Left cardiac atrium (tissue), 4 donors: ENCODE data around the gene GPD2. TPM values are rescaled to one million over a fixed set of nuclear protein-coding genes. Genes with fewer than 3 reads are reported as not detected.
"Not testable (repeated sequence)": the region's sequence is repeated elsewhere in the genome, so short reads cannot be mapped to it uniquely, and the experiment has no call there.

Experiments
- ATAC-seq, 2 donors: fragments of 200-7000 bp; cut with Tn5 transposase; one replicate each; pipeline ENCODE4 v1.9.1; 2020; ENCODE audit warnings: mild to moderate bottlenecking in 2 of 2, moderate library complexity in 2 of 2
- DNase-seq: peaks from one replicate; pipeline ENCODE4 v3.0.0-alpha.2; 2020
- intact Hi-C, 2 donors: fragments of 100-400 bp; cut with DNase I; formaldehyde crosslinking; loops; one replicate each; pipeline versions ENCODE4 v1.14.1 to v1.15.1; 2022 to 2023
- total RNA-seq, 2 donors: library from RNA; stranded (reverse); fragmentation: NEBNext Ultra II Directional; extraction: Animal tissue kit (Norgen Biotek cat#: 25700); gene quantifications; one replicate each; pipeline ENCODE4 v1.2.1, GENCODE V29; 2021
- donor health status: DM: no; HTN: yes; CAD: no.
- donor health status: DM: no; HTN: yes; CAD: no; lungs with severe emphysema.
- donor health status: DM: yes; HTN: yes; CAD: no.
- donor health status: Dilated cardiomyopathy.

Gene GPD2
- total RNA-seq, 2 donors from 2014 or later, result 15.7 to 19.8 TPM

- DNase-seq, result no peak
- ATAC-seq, result no peak
- intact Hi-C loops, result no loop called here
Observed at GRCh38 chr2:156511122-156511521, 74.9 kb downstream of the GPD2 start.

- ATAC-seq (no peak), DNase-seq (no peak)
- intact Hi-C loops, result no loop called here
Observed at GRCh38 chr2:156511803-156512202, 75.6 kb downstream of the GPD2 start.

GRCh38 chr2:156512451-156512850 is 76.3 kb downstream of the GPD2 start:
- no peak for DNase-seq
- ATAC-seq, result no peak
- intact Hi-C loops, result no loop called here

- ATAC-seq, result no peak
- intact Hi-C loops, result no loop called here
- no peak for DNase-seq
Observed at GRCh38 chr2:156513219-156513618, 77.0 kb downstream of the GPD2 start.

- ATAC-seq, result peak; percentile 34 to 43
- intact Hi-C loops, result no loop called here
- no peak for DNase-seq
Observed at GRCh38 chr2:156517419-156517818, 81.2 kb downstream of the GPD2 start.

GRCh38 chr2:156518138-156518537 is 82.0 kb downstream of the GPD2 start:
- DNase-seq, result no peak
- intact Hi-C loops, result no loop called here
- ATAC-seq, result no peak

GRCh38 chr2:156522864-156523440 is 86.8 kb downstream of the GPD2 start:
- ATAC-seq, result no peak
- no peak for DNase-seq
- intact Hi-C loops, result no loop called here

- no peak for DNase-seq
- no peak for ATAC-seq
- intact Hi-C loops, result no loop called here
Observed at GRCh38 chr2:156526950-156527636, 90.9 kb downstream of the GPD2 start.

GRCh38 chr2:156528583-156528982 is 92.4 kb downstream of the GPD2 start:
- DNase-seq, intact Hi-C loops, ATAC-seq: not testable (repeated sequence)

GRCh38 chr2:156532989-156533388 is 96.8 kb downstream of the GPD2 start:
- ATAC-seq (no peak), DNase-seq (no peak)
- intact Hi-C loops, result no loop called here

- no peak for ATAC-seq
- DNase-seq, result no peak
- intact Hi-C loops, result no loop called here
Observed at GRCh38 chr2:156536534-156536933, 100.4 kb downstream of the GPD2 start.

GRCh38 chr2:156537141-156537540 is 101.0 kb downstream of the GPD2 start:
- intact Hi-C loops, result no loop called here
- ATAC-seq (peak in 1 of 2 donors; percentile 35), DNase-seq (no peak)

- ATAC-seq (no peak), DNase-seq (no peak)
- intact Hi-C loops, result no loop called here
Observed at GRCh38 chr2:156538083-156538504, 101.9 kb downstream of the GPD2 start.

- DNase-seq (no peak), ATAC-seq (peak in 1 of 2 donors; percentile 44)
- intact Hi-C loops, result no loop called here
Observed at GRCh38 chr2:156539086-156539860, 103.1 kb downstream of the GPD2 start.

GRCh38 chr2:156540706-156541105 is 104.5 kb downstream of the GPD2 start:
- intact Hi-C loops, result no loop called here
- ATAC-seq, result no peak
- no peak for DNase-seq

GRCh38 chr2:156541229-156541628 is 105.0 kb downstream of the GPD2 start:
- DNase-seq (no peak), ATAC-seq (no peak)
- intact Hi-C loops, result no loop called here

- ATAC-seq, result no peak
- no peak for DNase-seq
- intact Hi-C loops, result no loop called here
Observed at GRCh38 chr2:156541706-156542105, 105.5 kb downstream of the GPD2 start.

GRCh38 chr2:156548413-156548812 is 112.2 kb downstream of the GPD2 start:
- DNase-seq (no peak), ATAC-seq (no peak)
- intact Hi-C loops, result no loop called here

GRCh38 chr2:156553714-156554442 is 117.7 kb downstream of the GPD2 start:
- intact Hi-C loops, result loop anchor here in 1 of 2 donors (10.0 kb wide), 1 partner anchor 119 kb away; the partner anchor contains the start of gene GPD2
- no peak for DNase-seq
- ATAC-seq, result no peak

- intact Hi-C loops, result no loop called here
- no peak for DNase-seq
- ATAC-seq, result no peak
Observed at GRCh38 chr2:156561326-156561725, 125.1 kb downstream of the GPD2 start.
